Measurements from ENCODE around the gene PFDN1.
A peak's percentile ranks its signal among the peaks of the same experiment; 100 is the strongest.

The PFDN1 gene

GRCh38 chr5:140246378-140247122 is 56.4 kb downstream of the PFDN1 start:
- no peak overlapping the region for H3K27ac ChIP-seq
- H2AFZ ChIP-seq: no peak overlapping the region
- no peak overlapping the region for H3K9ac ChIP-seq
- no peaks in the 10 kb centered on the region for H3K27me3 ChIP-seq (ENCODE audit: control insufficient read depth, insufficient read depth, low read length)
- no peak overlapping the region for H3K4me2 ChIP-seq (ENCODE audit: low read length)
- H3K79me2 ChIP-seq: no peaks in the 10 kb centered on the region
- H3K36me3 ChIP-seq (ENCODE audit: control insufficient read depth, insufficient read depth, low read length): no peaks in the 10 kb centered on the region
- H3K4me1 ChIP-seq: peaks cover 12% of the 10 kb centered on the region
- no peaks in the 10 kb centered on the region for H3K9me3 ChIP-seq (ENCODE audit: control insufficient read depth, low read length)
- TF ChIP-seq, protein P1, sequence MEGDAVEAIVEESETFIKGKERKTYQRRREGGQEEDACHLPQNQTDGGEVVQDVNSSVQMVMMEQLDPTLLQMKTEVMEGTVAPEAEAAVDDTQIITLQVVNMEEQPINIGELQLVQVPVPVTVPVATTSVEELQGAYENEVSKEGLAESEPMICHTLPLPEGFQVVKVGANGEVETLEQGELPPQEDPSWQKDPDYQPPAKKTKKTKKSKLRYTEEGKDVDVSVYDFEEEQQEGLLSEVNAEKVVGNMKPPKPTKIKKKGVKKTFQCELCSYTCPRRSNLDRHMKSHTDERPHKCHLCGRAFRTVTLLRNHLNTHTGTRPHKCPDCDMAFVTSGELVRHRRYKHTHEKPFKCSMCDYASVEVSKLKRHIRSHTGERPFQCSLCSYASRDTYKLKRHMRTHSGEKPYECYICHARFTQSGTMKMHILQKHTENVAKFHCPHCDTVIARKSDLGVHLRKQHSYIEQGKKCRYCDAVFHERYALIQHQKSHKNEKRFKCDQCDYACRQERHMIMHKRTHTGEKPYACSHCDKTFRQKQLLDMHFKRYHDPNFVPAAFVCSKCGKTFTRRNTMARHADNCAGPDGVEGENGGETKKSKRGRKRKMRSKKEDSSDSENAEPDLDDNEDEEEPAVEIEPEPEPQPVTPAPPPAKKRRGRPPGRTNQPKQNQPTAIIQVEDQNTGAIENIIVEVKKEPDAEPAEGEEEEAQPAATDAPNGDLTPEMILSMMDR (IDR thresholded peaks at IDR 0.05): no peak
- no peak overlapping the region for H3K4me3 ChIP-seq (ENCODE audit: low read depth, low read length)

DNA sequence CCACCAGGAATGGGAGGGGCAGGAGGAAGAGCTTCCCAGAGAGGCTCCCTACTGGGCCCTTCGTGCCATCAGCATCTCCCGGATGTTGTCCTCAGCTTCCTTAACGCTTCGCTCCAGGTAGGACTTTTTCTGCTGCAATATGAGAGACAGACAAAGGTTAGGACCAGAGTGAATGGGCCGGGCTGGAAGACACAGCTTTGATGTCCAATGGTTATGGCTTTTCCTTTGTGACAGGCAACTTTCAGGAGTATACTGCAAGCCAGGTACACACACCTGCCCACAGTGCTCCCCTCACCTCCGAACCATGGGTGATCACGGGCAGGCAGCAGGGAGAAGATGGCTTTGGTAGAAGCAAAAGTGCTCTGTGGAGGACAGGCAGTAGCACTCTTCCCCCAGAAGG is 57.0 kb downstream of the PFDN1 start:
- no peaks in the 10 kb centered on the region for H3K36me3 ChIP-seq (ENCODE audit: control insufficient read depth, insufficient read depth, low read length)
- TF ChIP-seq, protein P1 (IDR thresholded peaks at IDR 0.05): no peak
- H3K4me2 ChIP-seq (ENCODE audit: low read length): no peak overlapping the region
- H3K9ac ChIP-seq: no peak overlapping the region
- no peak overlapping the region for H3K4me3 ChIP-seq (ENCODE audit: low read depth, low read length)
- H3K79me2 ChIP-seq: no peaks in the 10 kb centered on the region
- no peaks in the 10 kb centered on the region for H3K27me3 ChIP-seq (ENCODE audit: control insufficient read depth, insufficient read depth, low read length)
- no peak overlapping the region for H3K27ac ChIP-seq
- no peaks in the 10 kb centered on the region for H3K9me3 ChIP-seq (ENCODE audit: control insufficient read depth, low read length)
- no peak overlapping the region for H2AFZ ChIP-seq
- H3K4me1 ChIP-seq: peaks cover 19% of the 10 kb centered on the region

DNA sequence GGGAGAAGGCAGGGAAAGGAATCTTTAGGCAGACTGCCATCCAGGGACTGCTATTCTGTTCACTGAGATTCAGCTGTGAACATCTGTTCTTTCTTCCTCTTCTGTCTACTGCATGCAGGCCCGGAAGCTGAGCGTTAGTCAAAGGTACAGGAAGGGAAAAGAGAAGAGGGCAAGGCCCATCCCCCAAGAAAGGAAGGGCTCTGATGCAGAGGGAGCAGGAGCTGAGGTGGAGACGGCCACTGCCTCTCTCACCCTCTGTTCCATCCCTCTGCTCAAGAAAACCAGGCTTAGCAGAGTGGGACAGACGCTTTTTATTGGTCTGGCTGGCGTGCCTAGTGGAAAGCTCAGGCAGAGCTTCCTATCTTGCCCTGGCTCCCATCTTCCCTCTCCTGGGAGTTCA is 57.6 kb downstream of the PFDN1 start:
- Histone ChIP-seq H3K36me3 (ENCODE audit: control insufficient read depth, insufficient read depth, low read length) (no peaks in the 10 kb centered on the region), H3K9me3 (ENCODE audit: control insufficient read depth, low read length) (no peaks in the 10 kb centered on the region), H3K9ac (no peak overlapping the region), H3K4me3 (ENCODE audit: low read depth, low read length) (no peak overlapping the region), H3K27me3 (ENCODE audit: control insufficient read depth, insufficient read depth, low read length) (no peaks in the 10 kb centered on the region), H3K4me2 (ENCODE audit: low read length) (no peak overlapping the region), H2AFZ (no peak overlapping the region), H3K79me2 (no peaks in the 10 kb centered on the region), H3K27ac (no peak overlapping the region), H3K4me1 (peaks cover 19% of the 10 kb centered on the region)
- TF ChIP-seq, protein P1 (IDR thresholded peaks at IDR 0.05): no peak

DNA sequence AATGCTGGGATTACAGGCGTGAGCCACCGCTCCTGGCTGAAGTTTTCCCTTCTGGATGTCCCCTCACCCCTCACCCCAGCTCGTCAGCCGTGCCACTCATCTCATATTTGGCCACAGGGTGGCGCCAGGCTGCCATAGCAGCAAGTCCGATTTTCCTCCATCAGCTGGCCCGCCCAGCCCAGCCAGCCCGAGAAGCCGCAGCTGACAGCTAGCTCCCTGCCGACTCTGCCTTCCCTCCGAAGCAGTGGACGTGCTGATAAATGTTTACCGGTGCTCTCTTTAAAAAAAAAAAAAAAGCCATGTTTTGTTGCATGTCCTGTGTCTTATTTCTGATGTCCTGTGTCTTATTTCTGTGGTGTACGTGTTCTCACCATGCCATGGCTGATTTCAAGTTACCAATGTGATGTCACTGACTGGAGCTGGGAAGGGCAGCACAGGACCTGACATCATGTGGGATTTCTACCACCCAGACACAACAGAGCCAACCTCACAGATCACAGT is 58.3 kb downstream of the PFDN1 start:
- H3K9ac ChIP-seq: no peak overlapping the region

More for the DNA sequence above, 58.3 kb downstream of the PFDN1 start:
- Histone ChIP-seq H3K27me3 (ENCODE audit: control insufficient read depth, insufficient read depth, low read length) (no peaks in the 10 kb centered on the region), H3K9me3 (ENCODE audit: control insufficient read depth, low read length) (no peaks in the 10 kb centered on the region), H3K36me3 (ENCODE audit: control insufficient read depth, insufficient read depth, low read length) (no peaks in the 10 kb centered on the region), H3K27ac (no peak overlapping the region), H3K4me1 (peaks cover 19% of the 10 kb centered on the region), H3K79me2 (no peaks in the 10 kb centered on the region), H3K4me3 (ENCODE audit: low read depth, low read length) (no peak overlapping the region), H2AFZ (no peak overlapping the region), H3K4me2 (ENCODE audit: low read length) (no peak overlapping the region)
- TF ChIP-seq, protein P1 (IDR thresholded peaks at IDR 0.05): peak; percentile 91

All from parathyroid adenoma (tissue), 2 donors.